Breast epithelium (tissue), 3 donors: ENCODE results near the gene GSTA1.

Experiments
- CTCF ChIP-seq, 3 donors: fragments of 450-650 bp; IDR thresholded peaks; one replicate each; pipeline ENCODE4 v1.5.1; 2016 to 2017; ENCODE audit warnings: antibody characterized with exemption in 3 of 3, mild to moderate bottlenecking in 3 of 3, moderate library complexity in 3 of 3
- POLR2AphosphoS5 ChIP-seq, 3 donors: sonication (generic); formaldehyde crosslinking; IDR thresholded peaks; one replicate each; pipeline ENCODE4 v1.6.1; 2017; ENCODE audit warnings: antibody characterized with exemption in 3 of 3

GRCh38 chr6:52846002-52846401, 42.4 kb upstream of the GSTA1 start:
- TF ChIP-seq CTCF (IDR thresholded peaks at IDR 0.05) (no peak), POLR2AphosphoS5 (IDR thresholded peaks at IDR 0.05) (no peak)
